ENCODE results near the gene ZNF598.

GRCh38 chr16:2019518-2019920, 9.9 kb upstream of the ZNF598 start, which contains the start of gene NPW:
- TF ChIP-seq, protein P1, sequence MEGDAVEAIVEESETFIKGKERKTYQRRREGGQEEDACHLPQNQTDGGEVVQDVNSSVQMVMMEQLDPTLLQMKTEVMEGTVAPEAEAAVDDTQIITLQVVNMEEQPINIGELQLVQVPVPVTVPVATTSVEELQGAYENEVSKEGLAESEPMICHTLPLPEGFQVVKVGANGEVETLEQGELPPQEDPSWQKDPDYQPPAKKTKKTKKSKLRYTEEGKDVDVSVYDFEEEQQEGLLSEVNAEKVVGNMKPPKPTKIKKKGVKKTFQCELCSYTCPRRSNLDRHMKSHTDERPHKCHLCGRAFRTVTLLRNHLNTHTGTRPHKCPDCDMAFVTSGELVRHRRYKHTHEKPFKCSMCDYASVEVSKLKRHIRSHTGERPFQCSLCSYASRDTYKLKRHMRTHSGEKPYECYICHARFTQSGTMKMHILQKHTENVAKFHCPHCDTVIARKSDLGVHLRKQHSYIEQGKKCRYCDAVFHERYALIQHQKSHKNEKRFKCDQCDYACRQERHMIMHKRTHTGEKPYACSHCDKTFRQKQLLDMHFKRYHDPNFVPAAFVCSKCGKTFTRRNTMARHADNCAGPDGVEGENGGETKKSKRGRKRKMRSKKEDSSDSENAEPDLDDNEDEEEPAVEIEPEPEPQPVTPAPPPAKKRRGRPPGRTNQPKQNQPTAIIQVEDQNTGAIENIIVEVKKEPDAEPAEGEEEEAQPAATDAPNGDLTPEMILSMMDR (IDR thresholded peaks at IDR 0.05; ENCODE audit: low read depth, low read length, poor library complexity, severe bottlenecking): no peak
- no peak for TF ChIP-seq EZH2phosphoT487 (IDR thresholded peaks at IDR 0.05; ENCODE audit: borderline replicate concordance, low read length)
